ENCODE measurements around the gene AGMO.

Gene AGMO

GRCh38 chr7:15292138-15292537 lies 269.7 kb downstream of the AGMO start:
- no peak for TF ChIP-seq CTCF (IDR thresholded peaks at IDR 0.05; ENCODE audit: insufficient read depth, low read depth, low read length, missing control alignments)

GRCh38 chr7:15291699-15292098 lies 270.1 kb downstream of the AGMO start:
- H3K4me3 ChIP-seq (ENCODE audit: low read depth, low read length) = no peak overlapping the region
- no peak for TF ChIP-seq CTCF (IDR thresholded peaks at IDR 0.05; ENCODE audit: insufficient read depth, low read depth, low read length, missing control alignments)
- no peak for DNase-seq (ENCODE audit: low read depth)

More at GRCh38 chr7:15292138-15292537, 269.7 kb downstream of the AGMO start:
- DNase-seq (ENCODE audit: low read depth) = no peak
- no peak overlapping the region for H3K4me3 ChIP-seq (ENCODE audit: low read depth, low read length)

- DNase-seq (ENCODE audit: low read depth) = no peak
- H3K4me3 ChIP-seq (ENCODE audit: low read depth, low read length) = no peak overlapping the region
- TF ChIP-seq CTCF (IDR thresholded peaks at IDR 0.05; ENCODE audit: insufficient read depth, low read depth, low read length, missing control alignments) = no peak
These were observed 273.1 kb downstream of the AGMO start for GRCh38 chr7:15288741-15289140.

GRCh38 chr7:15284396-15284795 lies 277.4 kb downstream of the AGMO start:
- DNase-seq (ENCODE audit: low read depth) = no peak
- TF ChIP-seq CTCF (IDR thresholded peaks at IDR 0.05; ENCODE audit: insufficient read depth, low read depth, low read length, missing control alignments) = no peak
- H3K4me3 ChIP-seq (ENCODE audit: low read depth, low read length) = no peak overlapping the region

GRCh38 chr7:15280078-15280733 lies 281.6 kb downstream of the AGMO start:
- TF ChIP-seq CTCF (IDR thresholded peaks at IDR 0.05; ENCODE audit: insufficient read depth, low read depth, low read length, missing control alignments) = no peak
- no peak for DNase-seq (ENCODE audit: low read depth)
- no peak overlapping the region for H3K4me3 ChIP-seq (ENCODE audit: low read depth, low read length)

- no peak overlapping the region for H3K4me3 ChIP-seq (ENCODE audit: low read depth, low read length)
- no peak for DNase-seq (ENCODE audit: low read depth)
- no peak for TF ChIP-seq CTCF (IDR thresholded peaks at IDR 0.05; ENCODE audit: insufficient read depth, low read depth, low read length, missing control alignments)
These were observed 282.2 kb downstream of the AGMO start for GRCh38 chr7:15279640-15280039.

GRCh38 chr7:15257689-15258088 lies 304.1 kb downstream of the AGMO start:
- TF ChIP-seq CTCF (IDR thresholded peaks at IDR 0.05; ENCODE audit: insufficient read depth, low read depth, low read length, missing control alignments) = no peak
- DNase-seq (ENCODE audit: low read depth) = no peak
- H3K4me3 ChIP-seq (ENCODE audit: low read depth, low read length) = no peak overlapping the region
